Activated naive CD8-positive, alpha-beta T cell treated with anti-CD3 and anti-CD28 coated beads, Interleukin-2, amount 50 U/mL, for 16 hours (primary cell): ENCODE measurements around the gene EPHB4.
"Not testable (repeated sequence)": the region's sequence is repeated elsewhere in the genome, so short reads cannot be mapped to it uniquely, and the experiment has no call there.

Source experiments
- DNase-seq: peaks from one replicate; pipeline ENCODE4 v3.0.0-alpha.2; 2020; ENCODE audit warnings: low read depth, low spot score

EPHB4 gene

GRCh38 chr7:100791881-100792666, 35.2 kb downstream of the EPHB4 start:
- no peak for DNase-seq

- no peak for DNase-seq
These were observed 38.3 kb downstream of the EPHB4 start for GRCh38 chr7:100789055-100789454.

GRCh38 chr7:100786323-100786722, 41.0 kb downstream of the EPHB4 start:
- DNase-seq, result no peak

- DNase-seq, result no peak
These were observed 41.4 kb downstream of the EPHB4 start for GRCh38 chr7:100785878-100786277.

GRCh38 chr7:100783804-100784203, 43.5 kb downstream of the EPHB4 start:
- DNase-seq, result no peak

GRCh38 chr7:100781255-100781654, 46.1 kb downstream of the EPHB4 start:
- DNase-seq, result no peak

- no peak for DNase-seq
These were observed 48.0 kb downstream of the EPHB4 start for GRCh38 chr7:100779359-100779758.

GRCh38 chr7:100778061-100778621, 49.2 kb downstream of the EPHB4 start:
- DNase-seq, result no peak

- no peak for DNase-seq
These were observed 53.8 kb downstream of the EPHB4 start for GRCh38 chr7:100773491-100773890.

GRCh38 chr7:100768784-100769183, 58.5 kb downstream of the EPHB4 start:
- no peak for DNase-seq

GRCh38 chr7:100765250-100765649, 62.1 kb downstream of the EPHB4 start:
- no peak for DNase-seq

GRCh38 chr7:100764841-100765240, 62.5 kb downstream of the EPHB4 start:
- no peak for DNase-seq

GRCh38 chr7:100763556-100764140, 63.7 kb downstream of the EPHB4 start:
- no peak for DNase-seq

- DNase-seq, result not testable (repeated sequence)
These were observed 64.5 kb downstream of the EPHB4 start for GRCh38 chr7:100762841-100763240.

- no peak for DNase-seq
These were observed 67.8 kb downstream of the EPHB4 start for GRCh38 chr7:100759357-100760171.

- DNase-seq, result no peak
These were observed 73.6 kb downstream of the EPHB4 start for GRCh38 chr7:100753750-100754149.

- DNase-seq, result no peak
These were observed 74.3 kb downstream of the EPHB4 start for GRCh38 chr7:100752994-100753393.
